NCI-H345 (cell line): ENCODE data around the gene UXS1.

ENCODE experiments used
- DNase-seq: peaks from one replicate; lab custom pipeline; 2025; lab: John Stamatoyannopoulos, UW

Gene UXS1

DNA sequence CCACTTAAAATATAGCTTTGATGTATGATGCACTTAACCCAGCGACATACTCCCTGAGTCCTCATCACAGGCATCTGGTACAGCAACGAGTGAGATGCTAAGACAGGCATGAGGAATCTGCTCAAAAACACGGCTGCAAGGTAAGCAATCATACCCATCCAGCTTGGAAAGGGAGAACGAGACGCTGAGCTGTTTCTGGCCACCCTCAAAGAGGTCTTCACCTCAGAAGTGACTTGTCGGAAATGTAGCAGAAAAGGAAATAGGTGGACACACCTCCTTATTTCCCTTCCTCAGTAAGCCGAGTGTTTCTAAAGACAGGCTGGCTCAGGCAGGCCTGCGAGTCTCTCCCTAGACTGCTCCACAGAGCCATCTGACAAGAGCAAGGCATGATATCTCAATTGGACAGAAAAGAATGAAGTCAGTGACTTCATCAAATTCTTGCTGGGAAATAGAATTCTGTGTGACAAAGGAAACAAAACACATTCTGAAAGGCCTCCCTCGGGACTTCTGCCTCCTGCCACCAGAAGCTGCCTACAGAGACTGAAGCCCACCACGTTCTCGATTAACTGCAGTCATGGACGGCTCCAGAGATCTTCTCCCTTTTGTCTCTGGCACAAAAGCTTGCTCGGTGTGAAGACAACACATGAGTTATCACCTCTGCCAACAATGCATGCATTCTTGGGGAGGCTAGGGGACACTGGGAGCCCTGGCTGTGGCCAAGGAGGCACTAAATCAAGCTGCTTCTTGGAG, 84.3 kb downstream of the UXS1 start:
- DNase-seq: no peak

DNA sequence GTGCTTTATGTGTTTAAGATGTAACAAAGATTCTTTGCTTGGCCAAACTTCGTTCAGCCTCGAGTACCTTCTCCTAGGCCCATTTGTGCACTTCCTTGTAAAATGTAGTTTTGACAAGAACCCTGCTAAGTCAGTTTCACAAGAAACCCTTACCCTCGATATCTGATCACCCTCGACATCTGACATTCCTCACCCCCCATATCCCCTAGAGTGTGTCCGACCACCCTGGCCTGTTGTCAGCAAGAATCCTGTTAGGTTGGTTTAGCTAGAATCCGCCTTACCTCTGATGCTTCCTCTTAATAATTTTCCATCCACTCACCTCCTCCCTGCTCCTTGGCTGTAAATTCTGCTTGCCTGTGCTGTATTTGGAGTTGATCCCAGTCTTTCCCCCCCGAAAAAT, 85.3 kb downstream of the UXS1 start:
- DNase-seq: no peak

DNA sequence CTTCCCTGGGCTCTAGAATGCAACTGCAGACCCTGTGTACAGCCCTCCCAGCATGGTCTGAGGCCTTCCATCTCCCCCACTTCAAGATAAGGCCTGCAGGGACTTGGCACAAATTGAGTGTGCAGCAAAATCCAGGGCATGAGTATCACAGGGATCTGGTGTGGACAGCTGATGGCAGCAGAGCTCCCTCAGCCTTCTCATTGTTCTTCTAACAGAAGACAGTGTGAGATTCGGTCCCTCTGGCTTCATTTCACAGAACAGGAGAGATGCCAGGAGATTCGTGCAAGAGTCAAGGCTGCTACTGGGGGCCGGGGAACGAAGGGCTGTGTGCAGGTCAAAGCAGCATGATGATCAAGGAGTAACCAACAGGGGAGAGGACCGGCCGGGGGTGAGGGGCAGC, 85.8 kb downstream of the UXS1 start:
- DNase-seq: no peak

DNA sequence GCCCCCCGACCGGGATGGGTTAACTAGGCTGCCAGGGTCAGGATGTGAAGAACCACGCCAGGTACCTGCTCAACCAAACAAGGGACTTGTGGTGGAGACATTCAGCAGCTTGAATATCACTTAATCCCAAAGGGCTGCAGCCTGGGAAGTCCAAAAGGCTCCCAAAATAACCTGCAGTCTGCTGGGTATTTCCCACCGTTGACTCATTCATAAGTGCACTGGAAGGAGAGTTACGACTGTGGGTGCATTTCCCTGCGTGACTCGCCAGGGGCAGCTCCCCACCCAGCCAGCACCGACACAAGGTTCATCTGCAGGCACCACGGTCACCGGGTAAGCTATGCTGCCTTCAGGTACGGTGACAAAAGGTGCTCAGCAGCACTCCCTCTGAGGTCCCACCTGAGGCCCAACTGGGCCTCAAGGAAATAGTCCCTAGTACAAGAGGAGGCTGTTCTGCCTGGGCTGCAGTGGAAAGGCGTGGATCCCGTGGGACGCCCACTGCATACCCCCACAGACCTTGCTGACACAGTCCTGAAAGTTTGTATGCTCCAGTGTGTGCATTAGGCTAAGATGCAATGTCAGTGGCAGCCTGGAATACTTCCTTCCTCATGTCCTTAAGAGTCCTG, 86.5 kb downstream of the UXS1 start:
- DNase-seq: no peak

DNA sequence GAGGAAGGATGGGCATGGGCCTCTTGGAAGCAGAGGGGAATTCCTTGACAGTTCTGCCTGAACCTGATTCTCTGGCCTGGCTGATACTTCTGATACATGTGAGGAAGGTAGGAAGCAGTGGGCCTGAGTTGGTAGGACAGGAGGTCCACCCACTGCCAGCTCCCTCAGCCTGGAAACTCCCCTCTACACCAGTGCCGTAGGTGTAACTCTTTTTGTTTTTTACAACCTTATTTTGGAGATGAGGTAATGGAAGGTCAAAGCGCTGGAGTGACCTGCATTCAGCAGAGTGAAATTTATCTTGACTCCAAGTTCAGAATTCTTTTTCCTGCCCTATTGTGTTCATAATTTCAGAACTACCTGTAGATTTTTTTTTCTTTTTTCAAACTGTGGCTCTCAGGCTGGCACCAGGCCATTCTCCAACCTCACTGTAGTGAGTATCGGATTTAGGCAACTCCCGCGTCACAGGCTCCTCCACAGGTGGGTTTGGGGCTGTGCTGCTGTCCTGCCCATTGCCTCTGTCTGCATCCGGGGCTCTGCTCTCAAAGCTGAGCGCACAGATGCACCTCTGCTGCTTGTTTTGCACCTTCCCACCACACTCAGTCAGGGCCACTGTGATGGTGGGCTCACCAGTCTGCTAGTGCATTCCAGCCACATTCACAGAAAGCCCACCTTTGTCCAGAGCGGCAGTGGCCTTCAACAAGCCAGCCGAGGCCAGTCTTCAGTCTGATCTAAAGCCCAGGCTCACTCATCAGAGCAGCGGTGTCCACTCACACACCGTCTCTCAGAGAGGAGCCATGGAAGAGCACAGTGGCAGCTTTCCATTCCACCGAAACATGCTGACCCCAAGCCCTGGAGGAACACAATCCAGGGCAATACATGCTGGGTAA, 87.2 kb downstream of the UXS1 start:
- peak; percentile 12 for DNase-seq

DNA sequence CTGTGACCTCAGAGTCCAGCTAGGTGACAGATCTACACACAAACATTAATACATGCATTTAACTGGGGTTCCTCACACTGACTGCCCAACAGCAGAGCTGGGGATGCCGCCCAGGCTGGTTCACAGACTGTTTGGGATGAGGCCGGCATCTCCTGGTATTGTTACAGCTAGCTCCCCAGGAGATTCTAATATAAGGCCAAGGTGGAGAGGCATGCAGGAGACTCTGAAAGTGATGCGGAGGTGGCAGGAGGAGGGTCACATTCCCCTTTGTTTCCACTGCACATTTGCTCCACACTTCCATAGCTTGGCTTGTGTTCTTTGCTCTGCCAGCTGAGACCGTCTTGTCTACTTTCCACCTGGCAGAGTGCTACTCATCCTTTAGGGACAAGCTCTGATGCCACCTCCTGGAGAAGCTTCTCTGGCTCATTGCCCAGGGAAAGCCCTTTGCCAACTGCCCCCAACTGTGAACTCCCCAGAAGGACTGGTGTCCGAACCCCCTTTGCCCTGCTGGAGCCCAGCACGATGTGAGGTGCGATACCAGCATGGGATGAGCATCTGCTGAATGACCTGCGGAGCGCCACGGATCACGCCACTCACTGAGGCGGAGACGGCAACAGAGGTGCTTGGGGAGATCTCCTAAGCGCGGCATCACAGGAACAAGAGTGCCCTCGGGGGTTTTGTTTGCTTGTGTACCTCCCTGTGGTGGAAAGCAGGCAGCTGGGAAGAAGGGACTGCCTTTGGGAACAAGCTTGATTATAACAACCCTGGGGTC, 88.8 kb downstream of the UXS1 start:
- DNase-seq: peak; percentile 98

DNA sequence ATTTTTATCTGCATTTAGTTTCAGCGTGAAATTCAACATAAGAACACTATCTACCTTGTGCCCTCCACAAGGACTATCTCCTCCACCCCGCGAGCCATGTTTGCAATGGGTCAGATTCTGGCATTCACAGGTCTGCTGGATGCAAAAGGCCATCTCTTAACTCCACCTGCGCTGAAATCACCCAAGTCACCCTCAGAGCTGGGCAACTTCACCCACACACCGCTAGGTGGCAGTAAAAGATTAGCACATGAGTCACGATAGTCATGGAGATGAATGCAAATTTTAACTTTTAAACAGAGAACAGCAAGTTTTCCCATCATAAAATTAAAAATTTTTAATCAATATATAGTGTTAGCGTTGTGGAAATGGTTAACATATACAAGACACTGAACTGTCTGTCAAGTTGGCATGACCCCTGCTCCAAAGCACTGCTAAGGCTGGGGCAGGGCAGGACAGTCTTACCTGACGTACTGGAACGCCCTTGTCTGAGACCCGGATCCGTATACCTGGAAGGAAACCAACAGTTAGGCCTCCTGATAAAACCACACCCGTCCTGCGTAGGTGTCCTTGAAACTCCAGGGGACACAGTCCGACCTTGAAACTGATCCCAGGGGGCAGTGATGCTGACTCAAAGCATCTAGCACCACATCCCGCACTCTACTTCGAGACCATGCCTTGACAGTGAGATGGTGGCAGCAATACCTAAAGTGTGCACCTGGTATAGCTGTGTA, 89.6 kb downstream of the UXS1 start:
- DNase-seq: peak; percentile 77

DNA sequence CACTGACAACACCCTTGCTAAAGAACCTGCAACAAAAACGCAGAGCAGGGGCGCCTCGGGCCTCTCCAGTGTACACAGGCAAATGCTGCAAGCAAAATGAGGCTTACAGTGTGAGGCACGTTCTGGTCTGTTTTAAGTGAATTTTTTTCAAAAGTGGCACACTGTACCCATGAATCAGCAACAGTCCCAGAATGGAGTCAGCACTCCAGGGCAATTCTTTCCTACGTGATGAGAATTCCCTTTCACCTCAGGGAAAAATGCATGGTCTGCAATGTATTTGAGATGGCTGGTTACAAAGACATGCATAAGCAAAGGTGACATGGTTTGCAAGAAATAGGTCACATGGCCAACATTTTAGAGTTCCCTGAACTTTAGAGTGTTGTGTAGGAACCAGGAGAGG, 94.4 kb downstream of the UXS1 start:
- DNase-seq: no peak

DNA sequence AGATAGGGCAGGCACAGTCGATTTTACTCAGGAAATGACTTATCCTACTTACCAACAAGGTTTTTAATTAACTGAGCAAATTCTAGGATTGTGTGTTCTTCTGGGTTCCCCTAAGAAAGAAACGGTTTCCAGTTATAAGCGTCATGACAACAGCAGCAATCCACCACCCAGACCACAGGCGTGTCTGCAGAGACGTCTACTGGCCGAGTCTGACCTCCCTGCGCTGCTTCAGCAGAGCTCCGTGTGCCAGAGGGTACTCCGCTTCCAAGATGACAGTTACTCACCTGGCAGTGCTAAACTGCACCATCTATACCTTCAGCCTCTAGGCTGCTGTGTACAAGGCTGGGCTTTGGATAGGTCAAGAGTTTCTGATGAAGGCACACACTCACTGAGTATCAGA, 95.4 kb downstream of the UXS1 start:
- no peak for DNase-seq

DNA sequence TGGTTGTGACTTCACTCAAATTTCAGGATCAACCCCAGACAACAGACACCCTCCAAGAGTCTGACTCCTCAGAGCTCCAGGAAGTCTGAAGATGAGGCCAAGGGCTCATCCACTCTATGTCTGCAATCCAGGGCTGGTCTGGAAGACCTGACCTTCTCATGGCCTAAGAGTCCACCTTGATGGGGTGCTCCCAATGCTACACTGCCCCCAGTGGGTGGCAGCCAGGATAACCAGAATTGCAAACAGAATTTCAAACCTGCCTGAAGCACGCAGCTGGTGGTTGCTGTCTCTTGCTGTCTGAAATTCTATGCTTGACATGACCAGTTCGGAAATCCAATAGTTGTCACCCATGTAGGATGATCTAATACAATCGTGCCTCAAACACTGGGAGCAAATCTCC, 96.0 kb downstream of the UXS1 start:
- no peak for DNase-seq

DNA sequence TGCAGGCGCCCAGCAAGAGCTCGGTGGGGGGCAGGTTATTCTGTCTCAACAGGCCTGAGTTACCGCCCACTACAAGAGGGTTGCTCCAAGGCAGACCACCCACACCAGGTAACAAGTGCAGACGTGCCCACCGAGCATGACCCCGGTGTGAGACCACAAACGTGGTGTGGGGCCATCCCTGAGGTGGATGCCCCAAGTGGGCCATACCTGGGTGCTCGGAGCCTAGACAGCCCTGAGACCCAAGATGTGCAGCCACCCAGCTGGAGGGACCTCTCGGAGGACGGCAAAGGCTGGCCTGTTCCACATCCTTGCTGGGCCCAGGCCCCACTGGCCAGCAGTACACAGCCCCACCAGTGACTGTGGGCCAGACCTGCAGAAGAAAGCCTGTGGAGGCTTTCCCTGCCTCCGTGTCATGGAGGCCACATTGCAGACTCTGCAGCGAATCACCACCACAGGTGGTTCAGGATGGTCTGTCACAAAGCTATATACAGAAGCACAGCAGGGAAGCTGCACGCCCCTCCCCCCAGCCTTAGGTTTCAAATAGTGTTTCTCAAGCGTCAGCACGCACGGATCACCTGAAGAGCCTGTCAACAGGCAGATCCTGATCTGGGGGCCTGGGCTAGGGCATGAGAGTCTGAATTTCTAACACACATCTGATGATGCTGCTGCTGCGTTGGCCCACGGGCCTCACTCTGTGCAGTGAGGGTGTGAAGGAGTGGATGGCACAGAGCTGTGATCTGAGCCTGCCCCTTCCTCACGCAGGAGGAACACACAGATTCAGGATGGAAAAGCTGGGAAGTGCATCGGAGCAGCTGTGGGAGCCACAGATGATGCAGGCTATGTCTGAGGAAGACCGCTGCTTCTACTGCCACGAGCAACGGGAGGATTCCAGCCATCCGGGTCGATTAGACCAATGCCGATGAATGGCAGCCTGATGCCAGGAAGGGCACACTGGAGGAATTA, 96.8 kb downstream of the UXS1 start:
- peak; percentile 26 for DNase-seq

DNA sequence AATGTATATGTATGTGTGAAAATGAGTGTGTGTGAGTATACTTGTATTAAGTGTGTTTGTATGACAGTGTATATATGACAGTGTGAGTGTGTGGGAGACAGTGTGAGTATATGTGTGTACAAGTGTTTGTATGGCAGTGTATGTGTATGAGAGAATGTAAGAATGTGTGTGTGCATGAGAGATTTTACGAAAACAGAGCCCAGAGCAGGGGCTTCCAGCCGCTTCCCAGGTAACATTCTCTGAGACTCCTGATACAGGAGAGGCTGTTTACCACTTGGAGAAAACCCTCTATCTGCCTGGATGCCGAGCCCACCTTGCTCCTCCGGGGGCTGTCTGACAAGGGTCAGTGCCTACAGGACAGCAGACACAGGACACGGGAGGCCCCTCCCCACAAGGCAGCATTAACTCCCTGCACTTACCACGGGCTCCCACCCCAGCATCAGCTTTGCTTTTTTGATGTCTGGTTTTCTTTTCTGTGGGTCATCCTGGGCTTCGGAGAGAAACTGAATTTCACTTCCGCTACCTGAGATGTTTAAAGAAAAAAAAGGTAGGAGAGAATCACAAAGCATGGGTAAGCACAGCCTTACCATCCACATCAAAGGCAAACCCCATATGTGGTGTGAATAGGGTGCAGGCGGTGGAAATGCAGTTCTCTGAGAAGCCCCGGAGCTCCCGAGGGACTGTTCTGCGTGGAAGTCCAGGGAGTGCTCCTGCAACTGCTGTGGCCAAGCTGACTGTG, 97.6 kb downstream of the UXS1 start:
- DNase-seq: no peak

DNA sequence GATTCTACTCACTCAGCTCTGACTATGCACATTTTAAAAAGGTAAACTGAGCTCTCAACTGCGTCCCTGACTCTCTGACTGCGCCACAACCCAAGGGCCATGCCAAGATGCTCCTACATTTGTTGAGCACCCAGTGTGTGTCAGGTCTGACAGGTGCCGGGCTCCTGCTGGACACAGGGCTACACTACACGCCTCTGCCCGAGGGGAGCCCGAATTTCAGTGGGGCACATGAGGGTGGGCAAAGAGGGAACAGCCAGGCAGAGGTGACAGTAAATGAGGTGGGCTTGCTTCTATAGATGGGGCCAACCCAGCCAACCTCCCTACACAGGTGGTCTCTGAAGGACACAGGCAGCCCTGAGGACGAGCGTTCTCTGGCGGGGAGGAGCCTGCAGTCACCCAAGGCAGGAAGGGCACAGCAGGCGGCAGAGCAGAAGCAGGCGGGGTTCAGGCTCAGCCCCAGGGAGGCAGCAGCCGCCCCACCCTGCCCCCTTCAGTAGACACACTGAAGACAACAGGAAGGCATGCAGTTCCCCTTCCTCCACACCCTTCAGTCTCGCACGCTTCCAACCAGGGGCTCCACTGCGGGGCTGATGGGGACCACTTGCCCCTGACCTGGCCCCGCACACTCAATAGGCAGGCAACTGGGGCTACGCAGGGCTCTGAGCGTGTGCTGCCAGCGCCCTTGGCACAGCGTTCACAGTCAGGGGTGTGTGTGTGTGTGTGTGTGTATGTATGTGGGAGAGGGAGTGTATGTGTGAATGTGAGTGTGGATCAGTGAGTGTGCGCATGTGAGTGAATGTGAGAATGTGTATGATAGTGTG, 98.4 kb downstream of the UXS1 start:
- DNase-seq: no peak

DNA sequence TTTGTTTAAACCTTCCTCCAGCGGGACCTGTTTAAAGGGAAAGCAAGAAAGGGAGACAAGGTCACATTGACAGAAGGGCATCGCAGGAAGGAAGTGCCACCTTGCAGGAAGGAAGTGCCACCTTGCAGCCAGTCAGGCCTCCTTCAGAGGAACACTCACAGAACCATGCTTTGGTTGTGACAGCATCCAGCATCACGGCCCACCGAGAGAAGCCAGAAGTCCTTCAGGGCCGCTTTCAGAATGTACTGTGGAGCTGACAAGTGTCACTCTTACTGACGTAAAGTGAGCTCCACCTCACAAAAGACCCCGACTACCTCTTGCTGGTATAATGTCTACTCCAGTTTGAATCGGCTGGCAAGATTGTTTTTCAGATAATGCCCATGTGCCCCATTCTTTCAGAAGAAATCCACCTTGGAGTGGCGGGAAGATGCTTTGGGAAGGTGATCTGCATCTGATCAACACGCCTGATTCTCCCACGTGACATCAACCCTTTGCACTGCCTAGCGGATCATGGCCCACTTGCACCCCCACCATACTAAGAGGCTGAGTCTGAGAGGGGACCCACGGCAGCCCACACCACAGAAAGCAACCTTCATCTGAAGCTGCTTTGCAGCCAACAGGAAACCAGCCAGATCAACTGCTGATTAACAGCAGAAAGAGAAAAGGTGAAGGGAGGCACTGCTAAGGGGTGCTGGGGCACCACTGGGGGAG, 99.8 kb downstream of the UXS1 start:
- DNase-seq: no peak

DNA sequence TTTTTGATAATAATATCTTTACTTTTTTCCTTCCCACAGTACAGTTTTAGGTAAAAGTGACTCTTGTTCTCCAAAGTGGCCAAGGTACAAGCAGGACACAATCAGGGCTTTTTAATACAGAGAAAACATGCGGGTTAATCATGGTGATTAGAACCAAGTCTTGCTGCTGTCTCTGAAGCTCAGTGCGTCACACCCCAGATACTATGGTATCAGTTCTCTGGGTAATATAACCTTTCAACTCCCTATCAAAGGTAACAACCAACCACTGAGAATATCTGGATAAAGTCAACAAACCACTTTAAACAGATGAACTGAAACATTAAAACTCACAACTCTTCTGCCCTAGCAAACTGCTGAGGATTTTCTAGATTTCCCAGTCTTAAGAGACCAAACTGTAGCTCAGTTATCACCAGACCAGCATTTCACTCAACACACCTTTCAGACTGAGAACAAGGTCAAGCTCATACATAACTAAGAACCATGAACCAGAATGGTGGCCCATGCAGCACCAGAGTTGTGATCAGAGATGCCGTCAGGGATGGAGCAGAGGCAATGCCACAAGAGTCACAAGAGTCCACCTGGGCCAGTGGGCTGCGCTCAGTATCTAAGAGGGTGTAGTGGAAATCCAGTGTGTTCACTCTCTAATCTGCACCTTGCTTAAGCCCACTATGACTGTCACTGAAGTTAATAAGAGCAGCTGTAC, 103.0 kb downstream of the UXS1 start:
- DNase-seq: no peak

DNA sequence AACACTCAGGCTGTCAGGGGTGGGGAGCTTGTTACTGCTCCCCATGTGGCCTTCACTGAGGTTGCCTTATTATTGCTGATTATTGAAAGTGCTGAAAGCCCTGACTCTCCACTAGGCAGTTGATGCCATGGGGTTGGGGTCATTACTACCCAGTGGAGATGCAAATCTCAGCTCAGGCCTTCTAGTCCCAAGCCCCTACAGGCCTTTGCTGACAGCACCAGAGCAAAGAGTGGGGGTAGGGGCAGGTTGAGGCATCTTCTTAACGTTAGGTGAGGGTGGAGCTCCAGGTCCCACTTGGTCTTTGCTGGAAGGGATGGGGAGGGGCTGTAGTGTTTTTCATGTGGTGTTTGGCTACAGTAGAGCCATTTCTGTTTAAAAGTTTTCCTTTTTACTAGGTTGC, 104.5 kb downstream of the UXS1 start:
- DNase-seq: no peak

DNA sequence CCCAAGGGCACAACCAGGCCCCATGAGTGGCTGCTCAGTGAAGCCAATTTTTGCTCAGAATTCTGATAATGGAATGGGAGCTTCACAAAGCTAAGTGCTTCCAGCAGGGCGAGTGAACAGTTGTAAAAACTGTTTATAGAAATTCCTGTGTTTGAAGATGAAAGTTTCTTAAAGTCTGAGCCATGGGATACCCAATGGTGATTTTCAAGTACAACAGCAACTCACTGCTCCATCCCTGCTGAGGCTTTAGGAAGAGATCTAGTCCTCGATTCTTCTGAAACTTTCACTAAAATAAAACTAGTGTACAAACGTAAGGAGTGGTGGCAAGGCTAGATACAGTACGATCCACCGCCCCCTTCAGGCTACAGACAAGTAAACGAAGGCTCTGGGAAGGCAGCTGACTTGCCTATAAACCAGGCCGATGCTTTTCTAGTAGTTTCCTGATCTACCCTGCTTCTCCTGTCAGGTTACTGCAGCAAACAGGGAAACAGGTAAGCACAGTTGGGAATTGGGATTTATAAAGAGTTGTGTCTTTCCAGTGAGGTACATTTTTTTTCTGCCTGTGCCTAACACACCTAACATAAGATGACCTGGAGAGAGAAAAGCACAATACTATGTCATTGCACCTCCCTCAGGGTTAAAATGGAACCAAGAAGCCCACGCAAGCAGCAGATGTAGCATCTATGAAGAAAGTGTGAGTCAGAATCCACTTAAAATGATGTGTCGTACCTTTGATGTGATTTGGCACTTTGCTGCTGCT, 108.7 kb downstream of the UXS1 start:
- DNase-seq: no peak
